Mucosa of stomach (tissue), 1 donor: Measurements from ENCODE around the gene HBQ1.
"Not testable (repeated sequence)": the region's sequence is repeated elsewhere in the genome, so short reads cannot be mapped to it uniquely, and the experiment has no call there.

Source experiments
- H3K27me3 ChIP-seq: one replicate; pipeline ENCODE4 v1.7.0; 2013; ENCODE audit warnings: mild to moderate bottlenecking, low read length; ENCODE audit not compliant: control insufficient read depth, insufficient read depth
- H3K36me3 ChIP-seq: one replicate; pipeline ENCODE4 v1.7.0; 2013; ENCODE audit warnings: low read length; ENCODE audit not compliant: control insufficient read depth, insufficient read depth
- H3K4me1 ChIP-seq: one replicate; pipeline ENCODE4 v1.7.0; 2013; ENCODE audit warnings: mild to moderate bottlenecking, low read length; ENCODE audit not compliant: control insufficient read depth, insufficient read depth
- H3K4me3 ChIP-seq: one replicate; pipeline ENCODE4 v1.7.0; 2013; ENCODE audit warnings: low read length
- H3K9ac ChIP-seq: one replicate; pipeline ENCODE4 v1.7.0; 2013; ENCODE audit warnings: mild to moderate bottlenecking, low read length, moderate library complexity
- H3K9me3 ChIP-seq: one replicate; pipeline ENCODE4 v1.7.0; 2013; ENCODE audit warnings: mild to moderate bottlenecking, low read length, moderate library complexity; ENCODE audit not compliant: control insufficient read depth
- donor health status: Pancreatic carcinoma.

The HBQ1 gene

DNA sequence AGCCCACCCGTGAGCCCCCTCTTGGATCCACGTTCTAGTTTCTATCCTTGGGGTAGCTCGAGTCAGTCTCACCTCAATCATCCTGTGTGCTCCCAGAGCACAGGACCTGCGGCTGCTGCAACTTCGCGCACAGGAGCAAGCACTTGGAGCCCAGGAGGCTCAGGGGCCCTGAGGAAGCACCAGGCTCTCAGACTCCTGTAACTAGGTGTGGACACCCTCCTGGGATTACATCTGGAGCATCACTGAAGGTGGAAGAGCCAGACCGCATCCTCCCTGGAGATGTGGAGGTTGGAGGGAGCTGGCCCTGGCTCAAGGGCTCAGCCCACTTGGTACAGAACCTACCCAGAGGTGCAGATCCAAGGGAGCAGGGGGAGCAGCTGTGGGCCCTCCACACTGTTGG, 2.7 kb downstream of the HBQ1 start:
- Histone ChIP-seq H3K4me3 (no peak overlapping the region), H3K9me3 (no peaks in the 10 kb centered on the region), H3K4me1 (peaks cover 19% of the 10 kb centered on the region), H3K9ac (no peak overlapping the region), H3K27me3 (peaks cover 33% of the 10 kb centered on the region), H3K36me3 (no peaks in the 10 kb centered on the region)

- Histone ChIP-seq H3K36me3 (no peaks in the 10 kb centered on the region), H3K4me3 (no peak overlapping the region), H3K4me1 (peaks cover 14% of the 10 kb centered on the region), H3K27me3 (peaks cover 14% of the 10 kb centered on the region), H3K9me3 (no peaks in the 10 kb centered on the region), H3K9ac (no peak overlapping the region)
Measured at GRCh38 chr16:185213-185612, 5.0 kb downstream of the HBQ1 start.

- H3K36me3 ChIP-seq: no peaks in the 10 kb centered on the region
- peaks cover 11% of the 10 kb centered on the region for H3K4me1 ChIP-seq
Measured at GRCh38 chr16:185691-186090, 5.4 kb downstream of the HBQ1 start.

DNA sequence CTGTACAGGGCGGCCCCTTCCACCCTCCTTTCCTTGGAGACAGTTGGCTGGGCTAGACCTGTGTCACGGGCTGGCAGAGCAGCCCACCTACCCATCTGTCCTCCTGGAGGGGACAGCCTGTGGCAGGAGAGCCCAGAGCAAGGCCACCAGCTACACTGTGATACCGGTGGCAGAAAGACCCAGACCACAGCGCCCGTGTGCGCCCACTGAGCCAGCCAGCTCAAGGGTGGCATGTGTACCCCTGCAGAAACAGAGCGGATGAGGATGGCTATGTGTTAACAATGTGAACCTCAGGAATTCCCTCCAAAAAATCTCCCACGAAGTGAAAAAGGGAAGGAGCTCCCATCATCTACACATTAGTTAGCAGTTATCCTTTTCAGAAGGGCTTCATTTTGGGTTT, 7.1 kb downstream of the HBQ1 start:
- Histone ChIP-seq H3K9ac (no peak overlapping the region), H3K4me1 (no peaks in the 10 kb centered on the region), H3K36me3 (no peaks in the 10 kb centered on the region), H3K9me3 (no peaks in the 10 kb centered on the region), H3K27me3 (no peaks in the 10 kb centered on the region), H3K4me3 (no peak overlapping the region)

More at GRCh38 chr16:185691-186090, 5.4 kb downstream of the HBQ1 start:
- Histone ChIP-seq H3K27me3 (peaks cover 9% of the 10 kb centered on the region), H3K4me3 (no peak overlapping the region), H3K9me3 (no peaks in the 10 kb centered on the region), H3K9ac (no peak overlapping the region)

DNA sequence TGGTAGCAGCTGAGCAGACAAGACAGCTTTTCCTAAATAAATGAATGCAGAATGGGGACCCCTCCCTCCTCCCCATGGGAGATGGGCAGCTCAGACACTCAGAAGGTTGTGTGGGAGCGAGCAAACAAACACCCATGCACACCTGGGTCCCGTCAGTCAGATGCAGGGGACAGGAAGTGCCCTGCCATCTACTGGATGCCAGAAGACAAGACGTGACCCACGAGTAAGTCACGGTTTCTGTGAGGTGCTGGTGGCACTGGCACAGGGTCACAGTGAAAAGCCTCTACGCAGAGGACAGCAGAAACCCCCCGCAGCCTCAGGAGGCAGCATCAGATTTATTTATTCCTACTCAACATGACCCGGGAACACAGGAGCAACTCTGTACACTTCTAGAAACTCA, 8.4 kb downstream of the HBQ1 start:
- Histone ChIP-seq H3K9ac (no peak overlapping the region), H3K4me1 (no peaks in the 10 kb centered on the region), H3K4me3 (no peak overlapping the region), H3K27me3 (no peaks in the 10 kb centered on the region), H3K36me3 (no peaks in the 10 kb centered on the region), H3K9me3 (no peaks in the 10 kb centered on the region)

DNA sequence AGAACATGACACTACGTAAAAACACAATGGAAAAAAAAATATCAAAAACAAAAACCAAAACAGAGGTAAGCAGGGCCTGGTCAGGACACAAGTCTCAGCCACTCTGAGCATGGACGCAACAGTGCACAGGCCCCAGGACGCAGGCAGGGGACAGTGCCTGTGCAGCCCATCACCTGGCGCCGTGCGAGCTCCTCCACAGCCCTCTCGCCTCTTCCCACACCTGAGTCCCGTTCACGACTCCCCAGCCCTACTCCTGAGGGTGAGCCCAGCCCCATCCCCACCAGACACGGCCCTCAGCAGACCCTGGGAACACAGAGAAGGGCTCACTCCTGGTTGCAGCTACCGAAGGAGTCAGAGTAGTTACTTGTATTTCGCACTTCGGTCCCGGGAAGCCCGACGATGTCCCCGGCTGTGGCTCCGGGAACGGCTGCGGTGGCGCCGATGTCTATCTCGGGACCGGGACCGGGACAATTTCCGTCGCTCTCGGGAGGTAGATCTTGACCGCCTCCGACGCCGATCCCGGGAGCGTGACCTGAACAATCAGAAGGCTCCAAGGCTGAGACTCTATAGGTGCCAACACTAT, 9.4 kb downstream of the HBQ1 start:
- no peak overlapping the region for H3K4me3 ChIP-seq
- no peaks in the 10 kb centered on the region for H3K9me3 ChIP-seq
- H3K27me3 ChIP-seq: no peaks in the 10 kb centered on the region
- H3K9ac ChIP-seq: no peak overlapping the region
- peaks cover 1% of the 10 kb centered on the region for H3K36me3 ChIP-seq
- H3K4me1 ChIP-seq: no peaks in the 10 kb centered on the region

- Histone ChIP-seq H3K27me3 (no peaks in the 10 kb centered on the region), H3K9ac (no peak overlapping the region), H3K9me3 (no peaks in the 10 kb centered on the region), H3K4me1 (no peaks in the 10 kb centered on the region), H3K36me3 (peaks cover 9% of the 10 kb centered on the region), H3K4me3 (no peak overlapping the region)
Measured at GRCh38 chr16:191831-192230, 11.6 kb downstream of the HBQ1 start.

- H3K27me3 ChIP-seq: no peaks in the 10 kb centered on the region
- no peaks in the 10 kb centered on the region for H3K9me3 ChIP-seq
- no peak overlapping the region for H3K4me3 ChIP-seq
- H3K9ac ChIP-seq: no peak overlapping the region
- H3K36me3 ChIP-seq: peaks cover 9% of the 10 kb centered on the region
- H3K4me1 ChIP-seq: no peaks in the 10 kb centered on the region
Measured at GRCh38 chr16:192686-193085, 12.4 kb downstream of the HBQ1 start.

- H3K36me3 ChIP-seq: peaks cover 9% of the 10 kb centered on the region
Measured at GRCh38 chr16:193441-193840, 13.2 kb downstream of the HBQ1 start.

DNA sequence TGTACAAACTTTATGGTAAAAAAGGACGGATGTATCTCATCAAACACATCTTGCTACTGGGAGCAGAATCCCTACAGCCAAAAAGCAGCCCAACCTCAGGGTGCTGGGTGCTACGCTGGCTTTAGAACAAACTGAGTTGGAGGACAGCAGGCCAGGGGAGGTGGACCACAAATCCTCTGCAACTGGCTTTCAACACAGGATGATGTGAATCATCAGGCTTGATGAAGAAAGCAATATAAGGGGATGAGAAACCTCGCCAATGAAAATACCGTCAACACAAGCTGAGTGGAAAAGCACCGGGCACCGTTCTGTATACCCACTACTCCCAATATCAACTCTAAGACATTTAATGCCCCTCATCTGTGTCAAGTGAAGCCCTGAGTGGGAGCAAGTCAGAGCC, 14.3 kb downstream of the HBQ1 start:
- no peak overlapping the region for H3K9ac ChIP-seq
- no peak overlapping the region for H3K4me3 ChIP-seq
- no peaks in the 10 kb centered on the region for H3K4me1 ChIP-seq
- no peaks in the 10 kb centered on the region for H3K27me3 ChIP-seq
- no peaks in the 10 kb centered on the region for H3K9me3 ChIP-seq
- peaks cover 9% of the 10 kb centered on the region for H3K36me3 ChIP-seq

More at GRCh38 chr16:193441-193840, 13.2 kb downstream of the HBQ1 start:
- H3K9me3 ChIP-seq: no peaks in the 10 kb centered on the region
- no peaks in the 10 kb centered on the region for H3K27me3 ChIP-seq
- H3K4me1 ChIP-seq: no peaks in the 10 kb centered on the region
- no peak overlapping the region for H3K4me3 ChIP-seq
- H3K9ac ChIP-seq: no peak overlapping the region

GRCh38 chr16:200388-200787, 20.1 kb downstream of the HBQ1 start:
- H3K36me3 ChIP-seq: peaks cover under 1% of the 10 kb centered on the region
- H3K4me3 ChIP-seq: no peak overlapping the region
- H3K27me3 ChIP-seq: no peaks in the 10 kb centered on the region
- H3K4me1 ChIP-seq: no peaks in the 10 kb centered on the region
- no peaks in the 10 kb centered on the region for H3K9me3 ChIP-seq
- H3K9ac ChIP-seq: no peak overlapping the region

DNA sequence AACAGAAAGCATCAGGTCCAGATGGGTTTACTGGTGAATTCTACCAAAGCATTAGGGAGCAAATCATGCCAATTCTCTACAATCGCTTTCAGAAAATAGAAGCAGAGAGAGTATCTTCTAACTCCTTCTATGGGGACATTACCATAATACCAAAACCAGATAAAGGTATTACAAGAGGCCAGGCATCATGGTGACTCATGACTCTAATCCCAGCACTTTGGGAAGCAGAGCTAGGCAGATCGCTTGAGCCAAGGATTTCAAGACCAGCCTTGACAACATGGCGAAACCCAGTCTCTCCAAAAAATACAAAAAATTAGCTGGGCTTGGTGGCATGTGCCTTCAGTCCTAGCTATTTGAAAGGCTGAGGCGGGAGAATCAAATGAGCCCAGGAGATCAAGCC, 23.0 kb downstream of the HBQ1 start:
- H3K27me3 ChIP-seq: no peaks in the 10 kb centered on the region
- H3K4me1 ChIP-seq: no peaks in the 10 kb centered on the region
- H3K4me3 ChIP-seq: no peak overlapping the region
- H3K9me3 ChIP-seq: no peaks in the 10 kb centered on the region
- no peak overlapping the region for H3K9ac ChIP-seq
- H3K36me3 ChIP-seq: peaks cover 6% of the 10 kb centered on the region

DNA sequence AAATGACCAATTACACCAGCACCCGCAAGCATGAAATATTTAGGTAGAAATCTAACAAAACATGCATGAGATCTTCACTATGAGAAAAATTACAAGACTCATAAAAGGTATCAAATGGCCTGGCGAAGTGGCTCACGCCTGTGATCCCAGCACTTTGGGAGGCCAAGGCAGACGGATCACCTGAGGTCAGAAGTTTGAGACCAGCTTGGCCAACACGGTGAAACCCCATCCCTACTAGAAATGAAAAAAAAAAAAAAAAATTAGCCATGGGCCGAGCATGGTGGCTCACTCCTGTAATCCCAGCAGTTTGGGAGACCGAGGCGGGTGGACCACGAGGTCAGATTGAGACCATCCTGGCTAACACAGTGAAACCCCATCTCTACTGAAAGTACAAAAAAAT, 23.8 kb downstream of the HBQ1 start:
- H3K4me3 ChIP-seq, H3K9ac ChIP-seq, H3K4me1 ChIP-seq, H3K9me3 ChIP-seq, H3K36me3 ChIP-seq, H3K27me3 ChIP-seq: not testable (repeated sequence)
